Measurements from ENCODE around the gene TEAD4.

DNA sequence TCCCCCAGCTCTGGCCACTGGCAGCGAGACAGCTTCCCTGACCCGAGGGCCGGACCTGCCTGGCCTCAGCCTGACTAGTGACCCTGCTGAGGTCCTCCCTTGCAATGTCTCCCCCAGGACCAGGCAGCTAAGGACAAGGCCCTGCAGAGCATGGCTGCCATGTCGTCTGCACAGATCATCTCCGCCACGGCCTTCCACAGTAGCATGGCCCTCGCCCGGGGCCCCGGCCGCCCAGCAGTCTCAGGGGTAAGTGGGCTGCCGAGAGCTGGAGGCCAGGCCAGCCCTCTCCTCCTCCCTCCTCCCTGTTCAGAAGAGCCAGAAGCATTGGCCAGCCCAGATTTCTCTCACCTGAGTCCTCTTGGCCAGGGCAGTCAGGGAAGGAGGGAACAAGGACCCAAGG is 58.1 kb downstream of the TEAD4 start:
- TF ChIP-seq GATA2 (IDR thresholded peaks at IDR 0.05; ENCODE audit: low read depth, low read length) (no peak), GATA3 (IDR thresholded peaks at IDR 0.05; ENCODE audit: low read depth, low read length) (no peak)
